GM19328 (cell line): ENCODE measurements around the gene NOTO.

Source experiments
- ATAC-seq: cut with Tn5 transposase; IDR thresholded peaks from one replicate; pipeline ENCODE4 v1.9.1; 2021; ENCODE audit warnings: mild to moderate bottlenecking, moderate library complexity; ENCODE audit not compliant: unreplicated experiment

Gene NOTO

DNA sequence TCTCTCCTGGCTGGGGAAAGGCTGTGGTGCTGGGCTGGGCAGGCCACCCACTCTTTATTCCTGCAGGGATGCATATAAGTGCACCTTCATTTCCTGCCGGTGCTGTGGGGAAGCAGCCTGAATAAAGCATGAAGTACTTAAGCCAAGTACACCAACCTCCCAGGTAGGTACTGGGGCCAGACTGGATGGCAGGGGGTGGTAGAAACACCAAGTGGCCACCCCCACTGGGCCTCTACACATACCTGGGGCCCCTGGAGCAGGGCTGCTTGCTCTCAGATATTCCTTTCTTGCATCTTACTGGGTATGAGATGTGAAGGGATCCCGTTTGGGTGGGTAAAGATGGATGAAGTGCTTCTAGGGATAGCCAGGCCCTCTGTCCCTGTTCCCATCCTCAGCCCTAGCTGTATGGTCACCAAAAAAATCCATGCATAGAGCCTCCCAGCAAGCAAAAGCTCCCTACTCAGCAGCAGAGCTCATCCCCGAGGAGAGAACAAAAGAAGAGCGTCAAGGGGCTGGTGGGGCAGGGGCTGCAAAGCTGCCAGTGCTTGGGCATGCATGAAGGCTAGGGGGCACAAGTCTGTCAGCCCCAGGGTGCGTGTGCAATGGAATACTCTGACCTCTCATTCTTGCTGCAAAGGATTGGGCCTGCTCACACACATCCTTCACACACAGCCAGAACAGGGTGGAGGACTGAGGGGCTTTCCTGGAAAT, 53.7 kb downstream of the NOTO start:
- ATAC-seq: no peak

DNA sequence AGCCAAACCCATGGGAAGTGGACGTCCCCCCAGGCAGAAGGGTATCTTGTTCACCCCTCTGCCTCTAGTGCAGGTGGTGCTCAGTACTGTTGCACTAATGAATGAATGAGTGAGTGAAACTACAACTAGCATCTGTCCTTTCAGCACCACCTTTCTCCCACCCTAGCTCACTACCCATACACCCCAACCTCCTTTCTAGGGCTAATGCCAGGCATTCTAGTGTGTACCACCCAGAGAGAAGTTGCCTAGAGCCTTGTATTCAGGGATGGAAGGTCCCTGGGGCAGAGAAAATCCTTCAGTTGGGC, 54.2 kb downstream of the NOTO start:
- ATAC-seq: no peak

DNA sequence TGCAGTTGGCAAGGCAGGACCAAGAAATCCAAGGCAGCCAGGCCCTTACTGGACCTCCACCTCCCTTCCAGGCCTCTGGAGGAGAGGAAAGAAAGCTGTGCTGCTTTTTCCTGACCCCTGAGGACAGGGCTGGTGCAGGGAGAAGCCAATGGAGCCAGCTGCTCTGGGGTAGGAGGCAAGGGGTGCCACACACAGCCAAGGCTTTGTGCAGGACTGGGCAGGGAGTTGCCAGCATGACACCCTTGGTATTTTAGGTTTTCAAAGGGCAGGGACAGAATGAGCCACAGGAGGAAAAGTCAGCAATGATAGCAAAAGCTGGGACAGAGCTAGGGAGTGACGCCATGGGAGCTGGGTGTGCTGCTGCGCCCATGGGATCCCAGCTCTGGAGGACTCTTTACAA, 54.6 kb downstream of the NOTO start:
- no peak for ATAC-seq

DNA sequence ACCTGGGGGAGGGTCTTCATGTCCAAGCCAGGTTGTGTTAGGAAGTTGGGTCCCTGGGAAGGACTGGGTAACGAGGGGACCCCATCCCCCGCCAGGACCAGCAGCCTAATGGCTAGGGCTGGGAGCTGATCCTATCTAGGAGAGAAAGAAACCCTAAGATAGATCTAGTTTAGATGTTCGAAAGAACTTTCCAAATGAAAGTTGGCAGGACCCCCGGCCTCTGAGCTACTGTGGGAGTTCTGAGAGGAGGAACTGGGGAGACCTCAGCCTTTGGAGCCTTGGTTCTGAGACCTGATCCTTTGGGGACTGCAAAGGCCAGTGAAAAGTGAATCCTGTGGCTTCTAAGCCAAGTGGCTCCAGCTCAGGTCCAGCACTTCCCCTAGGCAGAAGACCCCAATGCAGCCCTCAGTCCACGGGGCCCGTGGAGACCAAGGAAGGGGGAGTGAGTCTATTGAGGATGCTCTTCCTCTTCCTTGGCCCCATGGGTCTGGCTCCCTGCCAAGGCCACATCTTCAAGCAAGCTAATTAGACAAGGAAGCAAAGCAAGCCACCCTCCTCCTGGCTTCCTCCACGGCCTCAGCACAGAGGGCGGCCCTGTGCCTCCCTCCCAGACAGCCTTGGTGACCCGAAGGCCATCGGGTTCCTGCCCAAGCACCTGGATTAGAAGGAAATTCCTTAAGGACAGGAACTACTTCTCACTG, 55.2 kb downstream of the NOTO start:
- no peak for ATAC-seq

DNA sequence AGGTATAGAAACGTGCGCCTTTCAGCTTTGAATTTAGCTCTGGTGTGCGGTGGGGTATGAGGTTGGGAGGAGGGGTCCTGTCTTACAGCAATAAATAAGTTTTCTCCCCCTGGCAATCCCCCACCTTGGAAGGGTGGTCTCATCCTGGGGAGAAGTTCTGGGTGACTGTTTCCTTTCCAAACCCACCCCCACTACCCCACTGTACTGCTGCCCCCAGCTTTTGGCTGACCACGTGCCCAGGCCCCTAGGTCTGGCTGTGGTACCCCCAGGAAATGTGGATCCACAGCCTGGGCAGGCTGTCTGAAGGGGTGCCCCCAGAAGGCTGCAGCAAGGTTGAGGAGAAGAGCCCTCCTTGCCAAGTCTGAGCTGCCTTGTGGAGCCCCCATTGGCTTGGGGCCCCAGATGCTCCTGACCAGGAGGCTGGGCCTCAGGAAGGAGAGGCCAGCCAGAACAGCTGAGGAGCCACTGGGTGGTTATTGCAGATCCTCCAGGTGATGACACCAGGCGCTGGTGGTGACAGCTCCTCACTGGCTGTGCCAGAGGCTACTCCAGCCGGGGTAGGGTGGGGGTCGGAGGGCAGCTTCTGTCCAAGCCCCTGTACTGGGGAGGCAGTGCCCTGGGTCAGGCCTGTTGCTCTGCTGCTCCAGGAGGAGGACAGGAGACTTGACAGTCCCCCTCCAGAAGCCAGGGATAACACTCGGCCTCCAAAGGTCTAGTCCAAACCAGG, 56.0 kb downstream of the NOTO start:
- no peak for ATAC-seq

DNA sequence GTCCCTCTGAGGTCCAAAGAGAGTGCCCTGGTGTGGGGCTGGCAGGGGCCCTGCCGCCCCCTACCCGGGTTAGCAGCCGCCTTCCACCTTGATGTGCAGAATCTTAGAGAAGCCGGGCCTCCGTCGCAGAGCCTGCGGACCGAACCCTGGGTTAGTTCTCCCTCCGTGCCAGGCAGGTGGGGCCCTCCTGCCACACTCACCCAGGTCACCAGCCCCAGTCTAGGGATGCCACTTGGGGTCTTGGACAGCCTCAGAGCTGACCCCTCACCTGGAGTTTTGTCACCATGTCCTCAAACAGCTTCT, 56.5 kb downstream of the NOTO start:
- no peak for ATAC-seq

DNA sequence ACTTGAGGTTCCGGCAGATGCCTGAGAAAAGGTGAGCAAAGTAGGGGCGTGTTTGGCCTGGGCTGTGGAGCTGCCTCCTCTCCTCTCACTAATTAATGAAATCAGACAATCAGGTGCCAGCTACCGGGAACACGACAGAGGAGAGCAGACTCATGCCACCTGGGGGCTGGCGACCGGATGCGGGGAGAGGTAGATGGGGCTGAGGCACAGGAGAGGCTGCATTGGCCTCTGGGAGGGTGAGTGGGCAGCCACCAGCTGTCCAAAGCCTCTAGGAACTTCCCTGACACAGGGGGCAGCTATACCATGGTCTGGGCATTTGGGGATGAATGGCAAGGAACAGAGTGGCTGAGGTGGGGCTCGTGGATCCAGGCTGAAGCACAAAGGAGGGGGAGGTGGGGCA, 56.9 kb downstream of the NOTO start:
- no peak for ATAC-seq

DNA sequence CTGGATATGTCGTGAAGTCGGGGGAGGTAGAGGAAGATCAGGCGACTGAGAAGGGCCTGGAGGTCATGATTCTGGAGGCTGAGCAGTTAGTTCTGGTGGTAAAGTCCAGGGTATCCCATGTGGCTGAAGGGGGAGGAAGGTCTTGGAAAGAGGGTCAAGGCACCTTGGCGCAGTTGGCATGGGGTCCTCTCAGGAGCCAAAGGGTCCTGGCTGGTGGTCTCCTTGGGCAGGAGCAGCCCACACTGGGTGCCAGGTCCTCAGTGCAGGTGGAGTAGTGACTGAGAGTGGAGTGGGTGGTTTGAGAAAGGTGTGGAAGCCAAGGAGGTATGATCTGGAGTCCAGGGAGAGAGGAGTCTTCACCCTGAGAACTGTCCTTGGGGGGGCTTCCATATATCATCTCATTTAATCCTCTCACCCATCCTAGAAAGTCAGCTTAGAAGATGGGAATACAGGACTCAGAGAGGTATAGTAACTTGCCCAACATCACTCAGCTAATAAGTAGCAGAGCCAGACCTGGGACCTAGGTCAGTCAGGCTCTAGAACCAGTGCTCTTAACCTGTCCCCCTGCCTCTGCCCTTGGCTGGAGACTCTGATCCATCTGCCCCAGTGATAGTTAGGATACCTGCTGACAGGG, 57.4 kb downstream of the NOTO start:
- ATAC-seq: no peak

DNA sequence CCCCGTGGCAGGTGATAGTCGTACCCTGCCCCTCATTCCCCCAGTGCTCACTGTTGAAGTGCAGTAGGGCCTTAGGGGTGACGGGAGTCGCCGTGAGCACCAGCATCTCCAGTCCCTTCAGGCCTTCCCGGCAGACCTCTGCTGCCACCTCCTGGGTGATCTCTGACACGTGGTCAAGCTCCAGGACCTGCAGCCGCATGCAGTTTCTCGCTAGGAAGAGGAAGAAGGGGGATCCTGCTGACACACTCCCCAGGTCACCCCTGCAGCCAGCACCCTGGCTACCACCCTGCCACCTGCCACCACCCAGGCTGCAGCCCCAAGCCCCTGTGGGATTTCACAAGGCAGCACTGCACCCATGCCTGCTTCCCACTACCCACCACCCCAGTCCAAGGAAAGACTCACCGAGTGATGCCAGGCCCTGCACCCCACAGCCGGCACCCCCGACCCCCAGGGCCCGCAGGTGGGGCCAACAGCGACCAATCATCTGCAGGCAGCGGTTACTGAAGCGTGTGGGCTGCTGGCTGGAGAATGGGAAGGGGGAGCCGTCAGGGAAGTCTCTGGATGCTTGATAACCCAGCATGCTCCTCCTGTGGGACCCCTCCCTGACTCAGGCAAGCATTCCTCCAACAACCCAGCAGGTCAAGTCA, 58.1 kb downstream of the NOTO start:
- ATAC-seq: no peak
